ENCODE results near the gene EVI5.

The EVI5 gene

DNA sequence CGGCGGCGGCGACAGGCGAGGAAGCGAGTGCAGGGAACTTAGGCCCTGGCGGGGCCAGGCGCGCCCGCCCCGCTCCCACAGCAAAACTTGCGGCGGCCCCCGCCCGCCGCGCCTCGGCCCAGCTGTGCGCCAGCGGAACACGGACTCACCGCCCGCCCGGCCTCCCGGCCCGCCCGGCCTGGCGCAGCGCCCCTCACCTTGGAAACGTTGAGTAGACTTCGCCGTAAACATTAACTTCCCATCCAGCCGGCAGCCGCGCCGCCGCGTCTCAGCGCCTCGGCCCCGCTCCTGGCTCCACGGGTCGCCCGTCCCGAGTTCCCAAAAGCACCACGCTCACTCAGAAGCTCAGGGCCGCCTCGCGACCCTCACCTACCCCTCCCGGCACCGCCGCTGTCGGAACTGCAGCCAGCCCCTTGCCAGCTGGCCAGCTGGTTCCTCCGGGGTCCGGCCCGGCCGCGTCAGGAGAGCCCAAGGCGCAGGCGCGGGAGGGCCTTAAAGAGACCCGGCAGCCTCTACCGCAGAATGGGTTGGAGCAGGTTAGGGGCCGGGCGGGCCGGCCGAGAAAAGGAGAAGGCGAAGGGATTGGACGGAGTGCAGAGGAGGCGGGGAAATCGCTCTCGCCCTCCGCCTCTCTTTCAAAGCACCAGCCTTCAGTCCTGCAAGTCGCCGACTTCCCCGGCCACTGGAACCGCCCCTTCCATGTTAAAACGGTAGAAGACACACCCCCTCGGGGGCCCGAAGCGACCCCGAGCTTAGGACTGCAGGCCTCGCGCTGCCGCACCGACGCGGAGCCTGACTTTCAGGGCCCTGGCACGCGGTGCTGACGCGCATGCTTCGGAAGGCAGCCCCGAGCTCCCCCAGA lies at the start of gene EVI5:
TSS of gene EVI5 (minus strand) at position 470 of the 862 bp plus-strand sequence. CDS start 48,562 bp downstream, outside the sequence.
- DNase-seq (ENCODE audit: low read depth in 3 of 3): peak; percentile 19 to 56 (median 36)

DNA sequence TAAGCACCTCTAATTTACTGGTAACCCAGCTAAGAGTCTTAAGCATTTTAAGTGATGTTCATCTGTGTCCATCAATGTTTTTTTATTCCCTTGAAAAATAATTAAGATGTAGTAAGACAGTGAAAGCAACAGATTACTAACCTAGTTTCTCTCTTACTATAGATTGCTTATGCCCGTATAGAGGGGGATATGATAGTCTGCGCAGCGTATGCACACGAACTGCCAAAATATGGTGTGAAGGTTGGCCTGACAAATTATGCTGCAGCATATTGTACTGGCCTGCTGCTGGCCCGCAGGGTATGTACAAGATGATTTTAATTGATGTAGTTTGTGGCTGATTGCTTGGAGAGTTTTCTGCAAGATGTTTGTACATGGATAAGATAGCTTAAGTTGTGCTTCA lies 49.7 kb upstream of the EVI5 start:
- DNase-seq (ENCODE audit: low read depth in 3 of 3): no peak

DNA sequence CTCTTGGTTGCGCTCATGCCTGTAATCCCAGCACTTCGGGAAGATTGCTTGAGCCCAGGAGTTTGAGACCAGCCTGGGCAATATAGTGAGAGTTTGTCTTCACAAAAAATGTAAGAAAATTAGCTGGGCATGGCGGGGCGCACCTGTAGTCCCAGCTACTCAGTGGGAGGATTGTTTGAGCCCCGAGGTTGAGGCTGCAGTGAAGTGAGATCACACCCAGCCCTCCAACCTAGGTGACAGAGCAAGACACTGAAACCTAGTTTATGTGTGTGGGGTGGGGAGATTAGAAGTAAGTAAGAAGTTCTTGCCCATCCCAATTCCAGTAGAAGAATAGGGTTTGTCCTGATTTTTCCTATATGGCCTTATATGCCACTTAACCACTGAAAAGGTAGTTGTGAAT lies 48.9 kb upstream of the EVI5 start:
- no peak for DNase-seq (ENCODE audit: low read depth in 3 of 3)

DNA sequence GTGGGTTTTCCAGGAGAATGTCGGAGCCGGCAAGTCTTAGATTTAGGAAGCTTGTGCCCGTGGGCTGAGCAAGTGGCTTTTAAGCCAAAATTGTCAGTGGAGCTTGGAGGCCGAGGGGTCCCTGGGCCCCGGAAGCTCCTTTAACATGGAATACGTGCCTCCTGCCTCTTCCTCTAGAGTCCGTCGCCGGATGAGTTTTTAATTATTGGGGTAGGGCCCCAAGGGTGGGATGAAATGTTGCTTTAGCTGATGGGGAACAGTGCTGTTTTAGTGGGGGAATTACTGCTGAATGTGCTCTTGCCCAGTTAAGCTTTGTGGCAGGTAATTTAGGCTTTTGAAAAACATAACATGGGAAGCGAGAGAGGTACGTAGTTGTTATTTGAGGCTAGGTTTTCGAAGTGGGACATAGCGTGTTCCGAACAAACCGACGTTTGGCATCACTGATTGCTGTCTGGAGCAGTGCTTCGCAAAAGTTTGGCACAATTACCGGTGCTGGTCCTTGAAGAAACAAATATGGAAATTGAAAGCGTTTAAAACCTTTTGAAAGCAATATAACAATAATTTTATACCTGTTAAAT lies 47.7 kb upstream of the EVI5 start:
- no peak for DNase-seq (ENCODE audit: low read depth in 3 of 3)

DNA sequence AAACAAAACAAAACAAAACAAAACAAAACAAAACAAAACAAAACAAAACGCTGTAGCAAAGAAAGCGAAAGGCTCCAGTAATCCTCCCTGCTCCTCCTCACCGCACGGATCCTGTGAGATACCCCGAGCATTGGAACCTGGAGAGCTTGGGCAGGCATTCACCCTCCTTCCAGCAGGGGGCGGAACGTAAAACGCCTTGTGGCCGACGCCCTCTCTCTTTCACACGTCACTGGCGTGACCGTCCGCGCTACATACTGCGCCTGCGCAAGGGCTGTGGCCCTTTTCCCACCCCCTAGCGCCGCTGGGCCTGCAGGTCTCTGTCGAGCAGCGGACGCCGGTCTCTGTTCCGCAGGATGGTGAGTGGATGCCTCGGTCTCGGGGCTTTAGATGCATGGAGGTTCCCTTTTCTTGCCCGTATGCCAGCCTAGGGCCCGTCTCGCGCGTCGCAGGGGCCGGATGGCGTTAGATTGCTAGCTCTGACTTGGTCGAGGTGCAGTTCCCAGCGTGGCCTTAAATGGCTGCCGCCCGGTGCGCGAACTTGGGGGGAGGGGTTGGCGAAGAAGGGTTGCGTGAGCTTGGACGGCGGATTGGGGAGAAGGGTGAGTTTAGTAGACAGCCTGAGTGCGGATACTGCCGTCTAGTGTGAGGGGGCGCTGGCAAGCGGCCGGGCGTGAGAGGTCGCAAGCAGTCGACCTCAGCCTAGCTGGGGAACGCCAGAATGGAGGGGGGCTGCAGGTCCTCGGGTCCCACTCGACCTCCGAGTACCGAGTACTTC lies 47.0 kb upstream of the EVI5 start, which contains the start of gene RPL5:
TSS of gene RPL5 (plus strand) at position 279 of the 775 bp plus-strand sequence. CDS start at position 354, 75 bp downstream.
- peak; percentile 92 to 96 (median 93) for DNase-seq (ENCODE audit: low read depth in 3 of 3)

DNA sequence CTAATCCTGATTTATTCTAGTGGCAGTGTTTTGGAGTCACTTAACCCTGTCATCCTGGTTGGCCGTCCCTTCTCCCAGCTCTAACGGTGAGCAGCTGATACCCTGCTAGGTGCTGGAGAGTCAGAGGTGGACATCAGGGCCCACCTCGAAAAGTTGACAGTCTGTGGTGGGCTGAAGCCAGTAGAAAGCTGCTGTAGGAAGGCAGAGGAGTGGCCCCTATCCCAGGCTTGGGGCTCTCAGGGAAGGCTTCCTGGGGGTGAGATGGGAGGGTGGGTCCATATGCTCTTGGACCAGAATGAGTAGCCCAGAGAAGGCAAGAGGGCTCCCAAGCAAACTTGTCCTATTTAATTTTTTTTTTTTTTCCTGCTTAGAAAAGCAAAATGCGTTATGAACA lies 46.5 kb upstream of the EVI5 start:
- no peak for DNase-seq (ENCODE audit: low read depth in 3 of 3)

DNA sequence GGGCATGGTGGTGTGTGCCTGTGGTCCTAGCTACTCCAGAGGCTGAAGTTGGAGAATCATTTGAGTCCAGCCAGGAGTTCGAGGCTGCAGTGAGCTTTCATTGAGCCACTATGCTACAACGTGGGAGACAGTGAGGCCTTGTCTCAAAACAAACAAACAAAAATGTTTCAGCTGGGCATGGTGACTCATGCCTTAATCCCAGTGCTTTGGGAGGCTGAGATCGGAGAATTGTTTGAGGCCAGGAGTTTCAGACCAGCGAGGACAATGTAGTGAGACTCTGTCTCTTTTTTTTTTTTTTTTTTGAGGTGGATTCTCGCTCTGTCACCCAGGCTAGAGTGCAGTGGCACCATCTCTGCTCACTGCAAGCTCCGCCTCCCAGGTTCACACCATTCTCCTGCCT lies 41.9 kb upstream of the EVI5 start:
- DNase-seq (ENCODE audit: low read depth in 3 of 3): no peak

DNA sequence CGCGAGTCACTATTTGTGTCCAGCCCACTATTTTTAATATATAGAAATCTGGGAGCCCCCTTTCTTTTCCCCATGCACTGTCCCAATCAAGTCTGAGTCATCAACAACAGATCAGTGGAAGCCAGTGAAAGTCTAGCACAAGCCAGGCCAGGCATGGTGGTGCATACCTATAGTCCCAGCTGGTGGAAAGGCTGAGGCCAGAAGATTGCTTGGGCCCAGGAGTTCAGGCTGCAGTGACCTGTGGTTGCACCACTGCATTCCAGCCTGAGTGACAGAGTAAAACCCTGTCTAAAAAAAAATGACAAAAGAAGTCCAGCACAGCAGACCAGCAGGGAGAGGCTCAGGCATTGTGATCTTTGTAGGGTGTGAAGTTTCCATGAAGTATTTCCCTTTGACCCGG lies 38.0 kb upstream of the EVI5 start:
- DNase-seq (ENCODE audit: low read depth in 3 of 3): no peak

DNA sequence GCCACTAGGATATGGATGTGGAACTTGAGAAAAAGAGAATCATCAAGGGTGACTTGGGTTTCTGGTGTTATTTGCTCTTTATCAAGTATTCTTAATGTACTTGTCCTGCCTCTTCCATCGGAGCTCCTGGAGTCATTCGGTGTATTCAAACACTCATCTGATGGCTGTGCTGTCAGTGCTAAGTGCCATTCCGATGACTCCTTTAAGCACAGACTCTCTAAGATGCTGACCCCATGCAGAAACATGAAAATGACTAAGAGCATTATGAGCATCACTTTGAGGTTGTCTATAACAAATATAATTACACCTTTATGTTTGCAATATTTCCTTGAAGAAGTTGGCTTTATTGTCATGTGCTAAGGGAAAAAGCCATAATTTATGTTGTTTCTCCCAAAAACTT lies 35.6 kb upstream of the EVI5 start:
- DNase-seq (ENCODE audit: low read depth in 3 of 3): no peak

DNA sequence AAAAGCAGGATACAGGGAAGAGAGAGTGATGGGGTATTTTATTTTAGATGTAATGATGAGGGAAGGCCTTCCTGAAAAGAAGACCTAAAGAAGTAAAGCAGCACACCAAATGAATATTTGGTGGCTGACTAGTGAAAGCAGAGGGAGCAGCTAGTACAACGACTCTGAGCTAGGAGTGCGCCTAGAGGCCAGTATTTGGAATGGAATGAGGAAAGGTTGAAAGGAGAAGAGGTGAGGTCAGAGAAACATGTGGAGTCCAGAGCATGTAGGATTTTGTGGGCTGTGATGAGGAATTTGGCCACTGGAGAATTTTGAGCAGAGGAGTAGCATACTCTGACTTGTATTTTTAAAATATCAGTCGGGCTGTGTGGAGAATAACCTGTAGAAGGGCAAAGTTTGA lies 35.1 kb upstream of the EVI5 start:
- no peak for DNase-seq (ENCODE audit: low read depth in 3 of 3)

DNA sequence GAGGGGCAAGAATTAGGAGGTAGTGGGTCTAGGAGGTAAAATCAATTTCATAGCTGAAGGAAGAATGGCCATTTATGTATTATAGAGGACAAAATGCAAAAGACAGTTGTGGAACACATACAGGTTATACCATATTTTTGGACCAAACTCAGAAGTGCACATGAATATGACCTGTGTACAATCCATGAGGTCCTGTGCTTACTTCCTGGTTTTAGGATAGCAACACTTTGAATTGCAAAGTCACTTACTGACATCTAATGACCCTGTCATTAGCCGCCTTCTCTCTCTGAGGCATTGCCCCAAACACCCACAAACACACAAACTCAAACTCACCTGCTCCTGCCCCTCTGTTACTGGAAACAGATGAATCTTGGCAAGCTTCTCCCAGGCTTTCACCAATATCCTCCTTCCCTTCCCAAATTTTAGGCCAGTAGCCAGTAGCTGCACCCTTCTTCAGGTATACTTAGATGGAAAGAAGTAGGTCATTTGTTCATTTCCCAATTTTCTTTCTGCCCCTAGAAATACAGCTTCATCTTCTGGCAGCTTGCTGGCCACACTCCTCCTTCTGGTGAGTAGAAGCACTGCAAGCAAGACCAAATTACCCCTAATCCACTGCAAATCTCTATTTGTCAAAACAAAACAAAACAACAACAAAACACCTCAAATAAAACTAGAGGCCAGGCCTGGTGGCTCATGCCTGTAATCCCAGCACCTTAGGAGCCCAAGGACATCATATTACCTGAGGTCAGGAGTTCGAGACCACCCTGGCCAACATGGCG lies 33.3 kb upstream of the EVI5 start:
- no peak for DNase-seq (ENCODE audit: low read depth in 3 of 3)

DNA sequence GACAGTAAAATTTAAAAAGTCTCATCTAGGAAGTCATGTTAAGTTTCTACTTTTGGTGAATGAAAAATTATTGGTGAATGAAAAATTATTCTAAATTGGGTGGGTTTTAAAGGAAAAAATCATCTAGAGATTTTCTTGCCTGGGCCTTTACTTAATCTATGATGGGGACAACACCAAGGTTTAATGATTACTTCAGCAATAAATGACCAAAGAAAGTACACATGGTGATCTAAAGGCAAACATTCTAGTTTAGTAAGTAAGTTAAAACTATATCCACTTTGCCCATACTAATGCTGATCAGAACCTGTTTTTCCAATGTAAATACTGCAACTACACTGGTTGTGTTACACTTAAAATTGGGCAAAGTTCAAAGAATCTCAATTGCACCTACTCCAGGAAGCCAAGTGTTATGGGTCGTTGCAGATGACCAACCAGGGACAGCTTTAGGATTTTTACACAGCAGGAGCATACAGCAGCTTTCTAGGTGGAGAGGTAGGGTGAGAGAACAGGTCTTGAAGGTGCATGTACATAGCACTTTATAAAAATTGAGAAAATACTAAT lies 32.3 kb upstream of the EVI5 start:
- DNase-seq (ENCODE audit: low read depth in 3 of 3): no peak

DNA sequence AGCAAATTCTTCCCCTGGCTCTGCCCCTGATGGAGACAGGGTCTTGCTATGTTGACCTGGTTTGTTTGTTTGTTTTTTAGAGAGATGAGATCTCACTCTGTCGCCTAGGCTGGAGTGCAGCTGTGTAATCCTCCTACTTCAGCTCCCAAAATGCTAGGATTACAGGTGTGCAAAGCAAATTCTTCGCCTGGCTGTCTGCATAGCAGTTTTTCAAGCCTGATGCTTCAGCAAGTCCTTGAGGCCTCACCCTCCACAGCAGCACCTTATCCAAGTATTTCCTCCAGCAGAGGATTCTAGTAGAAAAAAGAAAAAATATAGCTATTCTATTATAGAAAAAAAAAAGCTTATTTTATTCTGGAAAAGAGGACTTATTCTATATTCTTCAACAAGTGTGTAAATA lies 31.8 kb upstream of the EVI5 start:
- no peak for DNase-seq (ENCODE audit: low read depth in 3 of 3)

DNA sequence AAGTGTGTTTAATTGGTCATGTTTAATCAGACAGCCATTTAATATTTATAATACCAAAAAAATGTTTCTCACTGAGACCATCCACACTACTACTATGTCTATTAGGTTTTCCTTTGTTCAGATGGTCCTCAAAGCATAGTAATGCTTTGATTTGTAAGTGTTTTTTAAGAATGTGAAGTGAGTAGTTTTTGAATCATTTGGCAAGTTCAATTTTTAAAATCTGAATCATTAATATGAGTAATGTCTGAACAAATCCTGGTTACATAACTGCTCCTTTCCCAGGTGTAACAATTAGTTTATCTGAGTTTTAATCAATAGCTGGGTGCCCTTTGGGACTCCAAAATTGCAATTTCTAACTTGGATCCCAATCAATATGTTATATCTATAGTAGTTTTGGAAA lies 23.5 kb upstream of the EVI5 start:
- no peak for DNase-seq (ENCODE audit: low read depth in 3 of 3)

DNA sequence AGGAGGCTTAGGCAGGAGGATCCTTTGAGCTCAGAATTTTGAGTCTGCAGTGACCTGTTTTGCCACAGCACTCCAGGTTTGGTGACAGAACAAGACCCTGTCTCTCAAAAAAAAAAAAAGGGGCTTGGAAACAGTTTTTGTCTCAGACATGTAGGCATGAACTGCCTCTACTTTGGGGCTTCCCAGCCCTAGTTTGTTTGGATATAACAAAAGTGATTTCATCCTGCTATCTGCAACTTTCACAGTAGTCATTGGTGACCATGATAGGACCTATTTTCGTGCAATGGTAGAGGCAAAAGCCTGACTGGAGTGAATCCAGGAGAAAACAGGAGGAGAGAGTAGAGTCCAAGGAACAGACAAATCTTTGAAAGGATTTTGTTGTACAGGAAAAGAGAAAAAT lies 20.3 kb upstream of the EVI5 start:
- no peak for DNase-seq (ENCODE audit: low read depth in 3 of 3)

DNA sequence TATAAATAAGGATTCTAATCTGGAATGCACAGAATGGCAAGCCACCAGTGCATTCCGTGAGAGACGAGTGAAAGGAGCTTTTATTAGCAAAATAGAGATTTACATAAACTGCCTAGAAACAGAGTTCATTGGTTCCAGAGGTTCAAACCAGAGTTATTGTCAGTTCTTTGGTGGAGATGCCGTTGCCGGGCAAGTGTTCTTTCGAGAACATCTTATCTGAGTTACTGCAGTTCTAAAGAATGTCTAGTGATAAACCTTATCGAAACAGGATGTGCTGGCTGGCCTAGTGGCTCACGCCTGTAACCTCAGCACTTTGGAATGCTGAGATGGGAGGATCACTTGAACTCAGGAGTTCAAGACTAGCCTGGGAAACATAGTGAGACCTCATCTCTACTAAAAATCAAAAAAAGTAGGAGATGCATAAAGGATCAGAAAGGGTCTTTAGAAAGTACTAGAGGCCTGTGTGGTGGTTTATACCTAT lies 19.9 kb upstream of the EVI5 start:
- no peak for DNase-seq (ENCODE audit: low read depth in 3 of 3)

DNA sequence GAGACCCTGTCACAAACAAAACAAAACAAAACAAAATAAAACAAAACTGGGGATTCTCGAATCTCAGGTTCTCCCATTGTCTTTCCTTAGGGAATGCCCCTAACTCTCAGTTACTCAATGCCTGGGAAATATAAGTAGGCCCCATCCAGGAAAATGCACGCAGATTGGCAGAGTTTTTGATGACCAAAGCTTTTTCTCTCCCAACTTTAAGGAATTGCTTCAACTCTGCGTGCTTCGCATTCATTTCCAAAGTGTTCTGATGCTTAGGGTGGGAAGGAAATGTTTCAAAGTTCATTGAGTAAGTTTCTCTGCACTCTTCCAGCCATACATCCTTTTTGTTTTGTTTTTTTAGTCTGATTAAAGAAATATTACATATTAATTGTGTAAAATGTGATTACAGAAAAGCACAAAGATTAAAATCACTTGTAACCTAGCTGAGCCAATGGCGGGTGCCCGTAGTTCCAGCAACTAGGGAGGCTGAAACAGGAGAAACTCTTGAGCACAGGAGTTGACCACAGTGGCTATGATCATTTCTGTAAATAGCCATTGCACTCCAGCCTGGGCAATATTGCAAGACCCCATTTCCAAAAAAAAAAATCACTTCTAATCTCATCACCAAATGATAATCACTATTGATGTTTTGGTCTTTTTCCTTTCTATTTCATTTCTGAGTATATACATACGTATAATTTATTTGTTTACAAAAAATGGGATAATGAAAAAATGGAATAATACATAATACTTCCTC lies 18.4 kb upstream of the EVI5 start:
- DNase-seq (ENCODE audit: low read depth in 3 of 3): no peak

DNA sequence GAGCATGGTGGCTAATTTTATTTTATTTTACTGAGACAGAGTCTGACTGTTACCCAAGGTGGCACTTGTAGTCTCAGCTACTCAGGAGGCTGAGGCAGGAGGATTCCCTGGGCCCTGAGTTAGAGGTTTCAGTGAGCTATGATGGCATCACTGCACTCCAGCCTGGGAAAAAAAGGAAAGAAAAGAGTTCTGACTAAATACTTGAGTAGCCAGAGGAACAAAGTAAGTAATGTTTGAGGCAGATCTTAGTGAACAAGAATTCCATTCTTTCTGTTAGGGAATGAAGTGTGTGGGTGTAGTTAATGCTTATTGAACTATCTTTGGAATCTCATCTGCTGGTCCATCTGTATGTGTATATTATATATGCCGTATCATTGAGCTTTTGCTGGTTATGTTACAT lies 13.1 kb upstream of the EVI5 start:
- no peak for DNase-seq (ENCODE audit: low read depth in 3 of 3)

DNA sequence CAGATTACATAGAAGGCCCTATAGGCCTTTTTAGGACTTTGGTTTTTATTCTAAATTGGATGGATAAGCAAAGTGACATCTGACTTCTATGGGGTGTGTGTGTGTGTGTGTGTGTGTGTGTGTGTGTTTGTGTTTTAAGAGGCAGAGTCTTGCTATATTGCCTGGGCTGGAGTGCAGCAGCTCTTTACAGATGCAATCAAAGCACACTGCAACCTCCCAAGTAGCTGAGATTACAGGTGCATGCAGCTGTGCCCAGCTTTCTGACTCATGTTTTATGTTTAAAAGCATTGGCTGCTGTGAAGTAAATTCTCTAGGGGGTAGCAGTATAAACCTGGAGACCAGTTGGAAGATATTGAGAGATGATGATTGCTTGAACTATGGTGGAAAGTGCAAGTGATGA lies 12.4 kb upstream of the EVI5 start:
- DNase-seq (ENCODE audit: low read depth in 3 of 3): no peak

DNA sequence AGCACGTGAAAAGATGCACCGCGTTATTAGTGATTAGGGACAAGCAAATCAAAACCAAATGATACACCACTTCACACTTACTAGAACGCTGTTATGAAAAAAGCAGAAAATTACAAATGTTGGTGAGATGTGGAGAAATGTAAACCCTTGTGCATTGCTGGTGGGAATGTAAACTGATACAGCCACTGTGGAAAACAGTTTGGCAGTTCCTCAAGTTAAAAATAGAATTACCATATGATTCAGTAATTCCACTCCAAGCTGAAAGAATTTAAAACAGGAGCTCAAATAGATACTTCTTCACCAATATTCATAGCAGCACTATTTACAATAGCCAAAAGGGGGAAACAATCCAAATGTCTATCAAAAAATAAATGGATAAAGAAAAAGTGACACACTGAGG lies 10.3 kb upstream of the EVI5 start:
- DNase-seq (ENCODE audit: low read depth in 3 of 3): no peak

DNA sequence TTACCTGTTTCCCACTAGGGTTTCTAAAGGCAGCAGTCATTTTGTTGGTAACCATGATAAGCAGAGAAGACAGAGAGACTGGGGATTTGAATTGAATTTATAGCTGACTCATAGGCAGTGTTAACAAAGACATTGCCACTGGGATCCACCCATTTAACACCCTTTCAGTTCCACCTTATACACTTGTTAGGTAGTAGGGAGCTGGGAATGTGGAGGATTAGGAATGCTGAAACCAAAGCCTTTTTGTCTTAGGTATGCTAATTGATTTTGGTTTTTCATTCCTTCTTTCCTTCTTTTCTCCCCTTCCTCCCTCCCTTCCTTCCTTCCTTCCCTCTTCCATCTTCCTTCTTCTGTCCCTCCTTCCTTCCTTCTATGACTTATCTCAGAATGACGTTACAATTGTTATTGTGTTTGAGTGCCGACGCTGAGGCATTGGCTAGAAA lies 7.5 kb upstream of the EVI5 start:
- no peak for DNase-seq (ENCODE audit: low read depth in 3 of 3)

Measured in stimulated activated CD4-positive, alpha-beta T cell treated with anti-CD3 and anti-CD28 coated beads, TNF-alpha, amount 100 ng/mL, for 4 hours (primary cell).